ENCODE data around the gene FAM149B1.

Gene FAM149B1

DNA sequence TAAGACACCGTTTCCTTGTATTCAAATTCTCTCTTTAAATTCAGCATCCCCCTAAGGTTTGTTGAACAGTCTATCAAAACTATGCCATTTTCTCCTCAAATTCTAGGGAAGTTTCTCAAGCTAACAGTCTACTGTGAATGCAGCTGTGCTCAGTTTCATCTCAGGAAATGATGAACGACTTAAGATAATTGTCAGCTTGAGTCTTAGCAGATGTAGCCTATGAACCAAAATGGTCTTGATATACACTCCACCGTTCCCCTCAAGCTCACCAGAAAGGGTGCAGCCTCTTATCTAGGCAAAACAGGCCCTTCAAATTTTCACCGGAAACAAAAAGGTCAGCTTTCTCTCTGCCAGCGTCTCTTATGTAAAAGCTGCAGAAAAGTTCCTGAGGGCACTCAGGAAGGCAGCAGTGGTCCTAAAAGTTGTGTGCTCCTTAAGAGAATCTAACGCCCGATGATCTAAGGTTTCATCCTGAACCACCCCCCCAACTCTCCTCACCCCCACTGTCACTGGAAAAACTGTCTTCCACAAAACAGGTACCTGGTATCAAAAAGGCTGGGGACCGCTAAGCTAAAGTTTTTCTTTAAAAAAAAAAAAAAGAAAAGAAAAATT lies 77.1 kb downstream of the FAM149B1 start:
- Histone ChIP-seq H2AK5ac (ENCODE audit: low read length, severe bottlenecking) (no peak overlapping the region), H2AFZ (ENCODE audit: low read depth, low read length) (no peak overlapping the region), H3K36me3 (ENCODE audit: control insufficient read depth in 1 of 2, insufficient read depth in 2 of 2, low read depth in 1 of 2, low read length in 2 of 2) (peaks cover 10 to 66% of the 10 kb centered on the region in 2 experiments)

DNA sequence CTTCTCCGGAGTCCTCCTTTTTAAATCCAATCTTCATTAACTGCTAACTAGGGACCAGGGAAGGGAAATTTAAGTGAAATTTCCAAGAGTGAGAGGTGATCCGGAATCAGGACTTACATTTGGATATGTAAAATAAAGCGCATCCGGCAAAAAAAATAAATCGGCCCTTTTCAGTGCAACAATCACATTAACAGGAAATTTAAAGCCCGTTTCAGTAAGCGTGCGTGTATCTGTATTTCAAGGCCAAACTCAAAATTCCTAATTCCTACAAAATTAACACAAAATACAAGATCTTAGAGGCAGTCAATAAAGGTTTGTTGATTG lies 78.4 kb downstream of the FAM149B1 start:
- 0% methylated on average over 4 of the region's 8 CpGs for WGBS

More for the DNA sequence above, 77.1 kb downstream of the FAM149B1 start:
- no peak overlapping the region for H2BK120ac ChIP-seq (ENCODE audit: low read depth, low read length)
- WGBS, result 60% methylated on average over 8 of the region's 8 CpGs
- H3K27me3 ChIP-seq (ENCODE audit: control insufficient read depth in 1 of 2, insufficient read depth in 1 of 2, low read length in 2 of 2), result no peaks in the 10 kb centered on the region
- no peak overlapping the region for H2BK15ac ChIP-seq (ENCODE audit: low read depth, poor library complexity, severe bottlenecking)
- no peak overlapping the region for H2BK12ac ChIP-seq (ENCODE audit: low read length in 2 of 2)
- H3K4me1 ChIP-seq (ENCODE audit: control insufficient read depth, insufficient read depth, low read depth, low read length), result peaks cover 5% of the 10 kb centered on the region
- H2BK5ac ChIP-seq (ENCODE audit: low read depth, low read length, poor library complexity, severe bottlenecking), result no peak overlapping the region
- H3K27ac ChIP-seq (ENCODE audit: low read length, poor library complexity, severe bottlenecking), result no peak overlapping the region
- H3K9ac ChIP-seq (ENCODE audit: low read length), result peak overlapping the region; percentile 96
- H3K23ac ChIP-seq (ENCODE audit: low read length in 2 of 2), result no peak overlapping the region
- H3K9me3 ChIP-seq (ENCODE audit: control insufficient read depth, low read length), result no peaks in the 10 kb centered on the region
- H3K4me3 ChIP-seq (ENCODE audit: insufficient read depth in 1 of 2, low read depth in 1 of 2, low read length in 2 of 2), result peak overlapping the region in 1 of 2 experiments; percentile 91
- no peak overlapping the region for H3K18ac ChIP-seq (ENCODE audit: low read depth in 1 of 2, low read length in 2 of 2)
- no peak overlapping the region for H3K14ac ChIP-seq (ENCODE audit: low read length in 2 of 2)
- no peak overlapping the region for H4K91ac ChIP-seq (ENCODE audit: low read length)
- no peak overlapping the region for H4K8ac ChIP-seq (ENCODE audit: low read length)
- peak overlapping the region; percentile 3 for H3K4me2 ChIP-seq (ENCODE audit: low read length, poor library complexity, severe bottlenecking)
- H3K4ac ChIP-seq (ENCODE audit: low read depth in 1 of 2, low read length in 2 of 2), result no peak overlapping the region
- peaks cover 14% of the 10 kb centered on the region for H3K79me1 ChIP-seq (replicated peaks; ENCODE audit: low read length, poor library complexity, severe bottlenecking)
- peak; percentile 14 for DNase-seq

DNA sequence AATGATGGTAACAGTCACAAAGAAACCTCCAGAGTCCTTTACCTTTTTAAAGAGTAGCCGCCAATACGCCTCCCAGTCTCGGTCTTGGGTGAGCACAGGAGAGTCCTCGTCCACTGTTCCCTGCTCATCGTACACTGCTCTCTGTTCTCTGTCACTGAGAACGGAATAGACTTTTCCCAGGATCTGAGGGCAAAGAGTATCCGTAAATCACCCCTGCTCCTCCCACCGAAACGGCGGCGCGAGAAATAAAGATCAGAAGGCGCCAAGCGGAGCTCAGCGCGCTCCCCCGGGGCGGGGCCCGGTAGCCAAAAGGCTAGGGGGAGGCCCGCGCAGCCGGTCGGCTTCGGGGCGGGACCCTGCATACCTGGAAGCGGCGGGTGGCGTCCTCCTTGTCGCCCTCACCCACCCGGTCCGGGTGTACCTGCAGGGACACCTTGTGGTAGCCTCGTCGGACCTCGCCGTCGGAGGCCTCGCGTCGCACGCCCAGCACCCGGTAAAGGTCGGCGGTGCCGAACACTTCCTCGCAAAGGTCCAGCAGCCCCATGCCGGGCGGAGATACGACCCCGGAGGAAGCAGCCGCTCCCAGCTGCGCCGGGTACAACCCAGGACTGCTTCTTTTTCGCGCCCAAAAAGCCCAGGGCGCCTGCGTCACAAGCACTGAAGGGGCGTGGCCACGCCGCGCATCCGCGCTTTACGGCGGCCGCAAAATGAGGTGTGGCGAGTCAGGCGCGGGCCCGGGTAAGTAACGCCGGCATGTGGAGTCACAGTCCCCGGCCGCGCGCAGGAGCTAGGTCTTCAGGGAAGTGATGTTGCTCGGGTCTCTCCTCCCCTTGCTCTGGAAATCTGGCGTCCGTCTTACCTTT lies 79.0 kb downstream of the FAM149B1 start, which contains the start of gene DNAJC9:
TSS of gene DNAJC9 (minus strand) at position 610 of the 863 bp plus-strand sequence. CDS start at position 544, 66 bp downstream.
- Histone ChIP-seq H3K4me1 (ENCODE audit: control insufficient read depth, insufficient read depth, low read depth, low read length) (peaks cover 12% of the 10 kb centered on the region), H3K9ac (ENCODE audit: low read length) (peak within 1 kb of the TSS; percentile 96), H2AFZ (ENCODE audit: low read depth, low read length) (peak within 1 kb of the TSS; percentile 91), H2AK5ac (ENCODE audit: low read length, severe bottlenecking) (peak within 1 kb of the TSS; percentile 37), H3K23ac (ENCODE audit: low read length in 2 of 2) (peak within 1 kb of the TSS in 1 of 2 experiments; percentile 48), H3K27me3 (ENCODE audit: control insufficient read depth in 1 of 2, insufficient read depth in 1 of 2, low read length in 2 of 2) (no peaks in the 10 kb centered on the region), H2BK15ac (ENCODE audit: low read depth, poor library complexity, severe bottlenecking) (no peak within 1 kb of the TSS), H3K4me2 (ENCODE audit: low read length, poor library complexity, severe bottlenecking) (peak within 1 kb of the TSS; percentile 90), H2BK120ac (ENCODE audit: low read depth, low read length) (no peak within 1 kb of the TSS), H4K8ac (ENCODE audit: low read length) (peak within 1 kb of the TSS; percentile 88), H2BK5ac (ENCODE audit: low read depth, low read length, poor library complexity, severe bottlenecking) (peak within 1 kb of the TSS; percentile 66), H3K4ac (ENCODE audit: low read depth in 1 of 2, low read length in 2 of 2) (peak within 1 kb of the TSS in 1 of 2 experiments; percentile 78), H3K9me3 (ENCODE audit: control insufficient read depth, low read length) (no peaks in the 10 kb centered on the region), H3K14ac (ENCODE audit: low read length in 2 of 2) (peak within 1 kb of the TSS; percentile 86 to 95), H3K18ac (ENCODE audit: low read depth in 1 of 2, low read length in 2 of 2) (peak within 1 kb of the TSS; percentile 59 to 91), H2BK12ac (ENCODE audit: low read length in 2 of 2) (no peak within 1 kb of the TSS), H3K4me3 (ENCODE audit: insufficient read depth in 1 of 2, low read depth in 1 of 2, low read length in 2 of 2) (peak within 1 kb of the TSS; percentile 91 to 98), H3K27ac (ENCODE audit: low read length, poor library complexity, severe bottlenecking) (peak within 1 kb of the TSS; percentile 70), H4K91ac (ENCODE audit: low read length) (peak within 1 kb of the TSS; percentile 98), H3K79me1 (replicated peaks; ENCODE audit: low read length, poor library complexity, severe bottlenecking) (peaks cover 12% of the 10 kb centered on the region), H3K36me3 (ENCODE audit: control insufficient read depth in 1 of 2, insufficient read depth in 2 of 2, low read depth in 1 of 2, low read length in 2 of 2) (peaks cover 9 to 59% of the 10 kb centered on the region in 2 experiments)
- under 1% methylated on average over 78 of the region's 78 CpGs for WGBS
- DNase-seq, result peak; percentile 93

More for the DNA sequence above, 78.4 kb downstream of the FAM149B1 start:
- H2BK5ac ChIP-seq (ENCODE audit: low read depth, low read length, poor library complexity, severe bottlenecking), result no peak overlapping the region
- H3K4ac ChIP-seq (ENCODE audit: low read depth in 1 of 2, low read length in 2 of 2), result no peak overlapping the region
- DNase-seq, result no peak
- H3K4me2 ChIP-seq (ENCODE audit: low read length, poor library complexity, severe bottlenecking), result peak overlapping the region; percentile 90
- H3K79me1 ChIP-seq (replicated peaks; ENCODE audit: low read length, poor library complexity, severe bottlenecking), result peaks cover 12% of the 10 kb centered on the region
- no peak overlapping the region for H2BK12ac ChIP-seq (ENCODE audit: low read length in 2 of 2)
- peaks cover 6% of the 10 kb centered on the region for H3K4me1 ChIP-seq (ENCODE audit: control insufficient read depth, insufficient read depth, low read depth, low read length)
- H2BK15ac ChIP-seq (ENCODE audit: low read depth, poor library complexity, severe bottlenecking), result no peak overlapping the region
- no peak overlapping the region for H4K8ac ChIP-seq (ENCODE audit: low read length)
- peak overlapping the region; percentile 70 for H3K27ac ChIP-seq (ENCODE audit: low read length, poor library complexity, severe bottlenecking)
- H2AK5ac ChIP-seq (ENCODE audit: low read length, severe bottlenecking), result no peak overlapping the region
- H3K36me3 ChIP-seq (ENCODE audit: control insufficient read depth in 1 of 2, insufficient read depth in 2 of 2, low read depth in 1 of 2, low read length in 2 of 2), result peaks cover 9 to 65% of the 10 kb centered on the region in 2 experiments
- no peaks in the 10 kb centered on the region for H3K9me3 ChIP-seq (ENCODE audit: control insufficient read depth, low read length)
- H3K4me3 ChIP-seq (ENCODE audit: insufficient read depth in 1 of 2, low read depth in 1 of 2, low read length in 2 of 2), result peak overlapping the region in 1 of 2 experiments; percentile 91
- H3K18ac ChIP-seq (ENCODE audit: low read depth in 1 of 2, low read length in 2 of 2), result no peak overlapping the region
- H3K23ac ChIP-seq (ENCODE audit: low read length in 2 of 2), result no peak overlapping the region
- no peaks in the 10 kb centered on the region for H3K27me3 ChIP-seq (ENCODE audit: control insufficient read depth in 1 of 2, insufficient read depth in 1 of 2, low read length in 2 of 2)
- peak overlapping the region in 1 of 2 experiments; percentile 86 for H3K14ac ChIP-seq (ENCODE audit: low read length in 2 of 2)
- H4K91ac ChIP-seq (ENCODE audit: low read length), result no peak overlapping the region
- H2AFZ ChIP-seq (ENCODE audit: low read depth, low read length), result no peak overlapping the region
- no peak overlapping the region for H2BK120ac ChIP-seq (ENCODE audit: low read depth, low read length)
- H3K9ac ChIP-seq (ENCODE audit: low read length), result peak overlapping the region; percentile 96

Measured in mesenchymal stem cell (in vitro differentiated cells and primary cell).